Esophagus mucosa (tissue), 1 donor: ENCODE data around the gene PEX13. TPM values are rescaled to one million over a fixed set of nuclear protein-coding genes. Genes with fewer than 3 reads are reported as not detected.
"Not testable (repeated sequence)": the region's sequence is repeated elsewhere in the genome, so short reads cannot be mapped to it uniquely, and the experiment has no call there.

ENCODE experiments used
- ATAC-seq: fragments of 200-7000 bp; cut with Tn5 transposase; one replicate; pipeline ENCODE4 v1.9.1; 2020
- total RNA-seq: library from RNA; stranded (reverse); gene quantifications from one replicate; pipeline ENCODE4 v1.2.4, GENCODE V29; 2023
- donor health status: DM: yes; HTN: yes; CAD: no.

The PEX13 gene
- total RNA-seq, result 20.4 TPM

- peak; percentile 83 for ATAC-seq
Measured at GRCh38 chr2:61017556-61018317, at the start of gene PEX13, which contains the start of gene PUS10. Gene PEX13 (plus strand): TSS chr2:61017720. CDS start chr2:61017760, 40 bp downstream. Gene PUS10 (minus strand): TSS chr2:61018255. CDS start chr2:61011890, 6,365 bp downstream.

GRCh38 chr2:60972889-60973656, 44.4 kb upstream of the PEX13 start:
- ATAC-seq, result peak; percentile 18

- ATAC-seq, result no peak
Measured at GRCh38 chr2:60973705-60974104, 43.8 kb upstream of the PEX13 start.

GRCh38 chr2:60974652-60975051, 42.9 kb upstream of the PEX13 start:
- peak; percentile 15 for ATAC-seq

- ATAC-seq, result no peak
Measured at GRCh38 chr2:60976256-60976850, 41.2 kb upstream of the PEX13 start.

- ATAC-seq, result no peak
Measured at GRCh38 chr2:60976875-60977561, 40.5 kb upstream of the PEX13 start.

- ATAC-seq, result no peak
Measured at GRCh38 chr2:60977562-60977895, 40.0 kb upstream of the PEX13 start.

- ATAC-seq, result no peak
Measured at GRCh38 chr2:60979231-60979630, 38.3 kb upstream of the PEX13 start.

GRCh38 chr2:60980071-60980815, 37.3 kb upstream of the PEX13 start:
- ATAC-seq, result no peak

GRCh38 chr2:60982066-60982465, 35.5 kb upstream of the PEX13 start:
- not testable (repeated sequence) for ATAC-seq

GRCh38 chr2:60984720-60985119, 32.8 kb upstream of the PEX13 start:
- no peak for ATAC-seq

GRCh38 chr2:60987041-60987440, 30.5 kb upstream of the PEX13 start:
- no peak for ATAC-seq

GRCh38 chr2:60987656-60988055, 29.9 kb upstream of the PEX13 start:
- not testable (repeated sequence) for ATAC-seq

- ATAC-seq, result peak; percentile 73
Measured at GRCh38 chr2:60989259-60989658, 28.3 kb upstream of the PEX13 start.

GRCh38 chr2:60991644-60992043, 25.9 kb upstream of the PEX13 start:
- no peak for ATAC-seq

- ATAC-seq, result peak; percentile 48
Measured at GRCh38 chr2:60992985-60993392, 24.5 kb upstream of the PEX13 start.

- ATAC-seq, result no peak
Measured at GRCh38 chr2:60994131-60994530, 23.4 kb upstream of the PEX13 start.

- ATAC-seq, result peak; percentile 76
Measured at GRCh38 chr2:60998628-60999545, 18.6 kb upstream of the PEX13 start.

GRCh38 chr2:61005736-61006135, 11.8 kb upstream of the PEX13 start:
- no peak for ATAC-seq

- no peak for ATAC-seq
Measured at GRCh38 chr2:61006486-61007105, 10.9 kb upstream of the PEX13 start.

- ATAC-seq, result no peak
Measured at GRCh38 chr2:61009355-61009754, 8.2 kb upstream of the PEX13 start.
